Loucy (cell line): ENCODE measurements around the gene HIF1A.

Source experiments
- H2AFZ ChIP-seq: fragments of 200-600 bp; sonication (generic); 2 replicates; pipeline ENCODE4 v1.6.0; 2016; ENCODE audit warnings: antibody characterized with exemption, mild to moderate bottlenecking, low read length, moderate library complexity
- H3F3A ChIP-seq: fragments of 200-600 bp; 2 replicates; pipeline ENCODE4 v1.6.0; 2016; ENCODE audit warnings: antibody characterized with exemption, low read depth, mild to moderate bottlenecking
- H3K27me3 ChIP-seq: fragments of 200-600 bp; sonication (generic); 2 replicates; pipeline ENCODE4 v1.6.1; 2014; ENCODE audit warnings: low read length, mild to moderate bottlenecking; ENCODE audit not compliant: insufficient read depth, poor library complexity, severe bottlenecking
- H3K36me3 ChIP-seq: fragments of 200-600 bp; sonication (generic); 2 replicates; pipeline ENCODE4 v1.6.1; 2016; ENCODE audit warnings: low read length; ENCODE audit not compliant: insufficient read depth
- H3K4me1 ChIP-seq: fragments of 200-600 bp; sonication (generic); 2 replicates; pipeline ENCODE4 v1.5.1; 2014; ENCODE audit warnings: low read length, mild to moderate bottlenecking; ENCODE audit not compliant: insufficient read depth, poor library complexity, severe bottlenecking
- H3K4me2 ChIP-seq: fragments of 200-600 bp; sonication (generic); 2 replicates; pipeline ENCODE4 v1.6.0; 2014; ENCODE audit warnings: antibody characterized with exemption, low read length, low read depth, mild to moderate bottlenecking; ENCODE audit not compliant: poor library complexity, severe bottlenecking
- H3K4me3 ChIP-seq: fragments of 200-600 bp; sonication (generic); 2 replicates; pipeline ENCODE4 v1.5.1; 2014; ENCODE audit warnings: low read length, mild to moderate bottlenecking, mixed read lengths; ENCODE audit not compliant: poor library complexity, severe bottlenecking
- H3K79me2 ChIP-seq: fragments of 200-600 bp; sonication (generic); 2 replicates; pipeline ENCODE4 v1.6.1; 2014; ENCODE audit warnings: low read length; ENCODE audit not compliant: insufficient read depth
- H3K9ac ChIP-seq: fragments of 200-600 bp; sonication (generic); 2 replicates; pipeline ENCODE4 v1.6.0; 2014; ENCODE audit warnings: mild to moderate bottlenecking, low read depth, low read length, moderate library complexity; ENCODE audit not compliant: poor library complexity, severe bottlenecking
- H3K9me2 ChIP-seq: fragments of 200-600 bp; sonication (generic); replicated peaks from 2 replicates; pipeline ENCODE4 v1.6.1; 2016; ENCODE audit warnings: low read depth, low read length, mixed read lengths
- H3K9me3 ChIP-seq: fragments of 200-600 bp; sonication (generic); 2 replicates; pipeline ENCODE4 v1.6.1; 2014; ENCODE audit warnings: mild to moderate bottlenecking, antibody characterized with exemption, low read length, low read depth; ENCODE audit not compliant: insufficient read depth
- H4K20me1 ChIP-seq: fragments of 200-600 bp; sonication (generic); 2 replicates; pipeline ENCODE4 v1.6.0; 2014; ENCODE audit warnings: antibody characterized with exemption, low read length, mild to moderate bottlenecking; ENCODE audit not compliant: insufficient read depth, poor library complexity, severe bottlenecking
- EZH2phosphoT487 ChIP-seq: fragments of 200-600 bp; IDR thresholded peaks from 2 replicates; pipeline ENCODE4 v1.6.1; 2018; ENCODE audit warnings: antibody characterized with exemption, mild to moderate bottlenecking, moderate library complexity, borderline replicate concordance
- TF ChIP-seq, protein P1 (sequence below): fragments of 200-600 bp; sonication (generic); conservative IDR thresholded peaks from 2 replicates; pipeline ENCODE4 v1.5.1; 2014; ENCODE audit warnings: mild to moderate bottlenecking, antibody characterized with exemption, low read length

The HIF1A gene

GRCh38 chr14:61749264-61749663 lies 54.0 kb downstream of the HIF1A start:
- H3K79me2 ChIP-seq: peaks cover 65% of the 10 kb centered on the region; the same call in 1 of the 2 replicates
- H3K9me2 ChIP-seq: no peaks in the 10 kb centered on the region
- peaks cover 4% of the 10 kb centered on the region; the same call in 1 of the 2 replicates for H3F3A ChIP-seq
- H3K27me3 ChIP-seq: no peaks in the 10 kb centered on the region
- H3K9me3 ChIP-seq: no peaks in the 10 kb centered on the region
- TF ChIP-seq EZH2phosphoT487: no peak
- TF ChIP-seq, protein P1, sequence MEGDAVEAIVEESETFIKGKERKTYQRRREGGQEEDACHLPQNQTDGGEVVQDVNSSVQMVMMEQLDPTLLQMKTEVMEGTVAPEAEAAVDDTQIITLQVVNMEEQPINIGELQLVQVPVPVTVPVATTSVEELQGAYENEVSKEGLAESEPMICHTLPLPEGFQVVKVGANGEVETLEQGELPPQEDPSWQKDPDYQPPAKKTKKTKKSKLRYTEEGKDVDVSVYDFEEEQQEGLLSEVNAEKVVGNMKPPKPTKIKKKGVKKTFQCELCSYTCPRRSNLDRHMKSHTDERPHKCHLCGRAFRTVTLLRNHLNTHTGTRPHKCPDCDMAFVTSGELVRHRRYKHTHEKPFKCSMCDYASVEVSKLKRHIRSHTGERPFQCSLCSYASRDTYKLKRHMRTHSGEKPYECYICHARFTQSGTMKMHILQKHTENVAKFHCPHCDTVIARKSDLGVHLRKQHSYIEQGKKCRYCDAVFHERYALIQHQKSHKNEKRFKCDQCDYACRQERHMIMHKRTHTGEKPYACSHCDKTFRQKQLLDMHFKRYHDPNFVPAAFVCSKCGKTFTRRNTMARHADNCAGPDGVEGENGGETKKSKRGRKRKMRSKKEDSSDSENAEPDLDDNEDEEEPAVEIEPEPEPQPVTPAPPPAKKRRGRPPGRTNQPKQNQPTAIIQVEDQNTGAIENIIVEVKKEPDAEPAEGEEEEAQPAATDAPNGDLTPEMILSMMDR: no peak
- peaks cover 27% of the 10 kb centered on the region for H4K20me1 ChIP-seq
- H3K9ac ChIP-seq: peak overlapping the region; percentile 78
- peaks cover 31% of the 10 kb centered on the region for H3K4me1 ChIP-seq
- H3K4me3 ChIP-seq: peak overlapping the region; percentile 93
- H3K36me3 ChIP-seq: peaks cover 41% of the 10 kb centered on the region
- H2AFZ ChIP-seq: no peak overlapping the region
- H3K4me2 ChIP-seq: peak overlapping the region; percentile 90

- peak overlapping the region; percentile 93 for H3K4me3 ChIP-seq
- H3K9ac ChIP-seq: peak overlapping the region; percentile 78
- peak overlapping the region; percentile 90 for H3K4me2 ChIP-seq
- peaks cover 23% of the 10 kb centered on the region for H4K20me1 ChIP-seq
- peaks cover 59% of the 10 kb centered on the region; the same call in 1 of the 2 replicates for H3K79me2 ChIP-seq
- peaks cover 35% of the 10 kb centered on the region for H3K36me3 ChIP-seq
- no peaks in the 10 kb centered on the region for H3K9me3 ChIP-seq
- H2AFZ ChIP-seq: no peak overlapping the region
- H3K27me3 ChIP-seq: no peaks in the 10 kb centered on the region
- H3K9me2 ChIP-seq: no peaks in the 10 kb centered on the region
- TF ChIP-seq, protein P1: no peak
- no peak for TF ChIP-seq EZH2phosphoT487
- H3K4me1 ChIP-seq: peaks cover 31% of the 10 kb centered on the region
- H3F3A ChIP-seq: peaks cover 4% of the 10 kb centered on the region; the same call in 1 of the 2 replicates
These were observed 54.6 kb downstream of the HIF1A start for GRCh38 chr14:61749867-61750266.

DNA sequence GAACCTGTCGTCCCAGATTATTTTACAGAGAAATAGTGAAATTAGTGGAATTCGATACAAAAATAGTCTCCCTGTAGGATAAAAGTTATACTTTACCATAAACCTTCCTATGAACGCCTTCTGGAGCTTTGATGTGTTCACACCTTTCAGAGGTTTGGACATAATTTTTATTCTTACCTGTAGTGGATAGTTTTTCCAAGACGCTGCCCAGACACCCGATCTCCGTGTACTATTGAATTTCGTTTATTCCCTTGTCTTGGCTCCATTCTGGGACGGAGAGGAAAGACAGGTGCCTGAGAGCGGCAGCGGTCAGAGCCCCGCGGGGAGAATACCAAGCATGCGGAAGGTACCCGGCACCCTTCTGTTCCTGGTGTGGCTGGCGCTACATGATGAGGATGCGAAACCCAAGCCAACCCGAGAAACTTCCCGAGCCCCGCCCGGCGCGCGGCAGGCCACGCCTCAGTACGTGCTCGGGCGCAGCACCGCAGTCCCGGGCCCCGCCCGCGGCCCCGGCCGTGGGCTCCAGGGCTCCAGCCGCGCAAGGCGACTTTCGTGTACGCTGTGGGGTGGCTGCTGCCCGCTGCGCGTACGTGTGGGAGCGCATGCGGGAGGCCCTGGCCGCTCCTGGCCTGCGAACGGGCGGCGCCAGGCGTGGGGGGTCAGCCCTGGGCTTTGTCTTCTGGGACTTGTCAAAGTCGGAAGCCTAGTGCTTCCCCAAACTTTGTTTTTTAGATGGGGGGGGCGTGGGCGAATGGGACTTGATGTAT lies 55.6 kb downstream of the HIF1A start:
- Histone ChIP-seq H3K9me2 (no peaks in the 10 kb centered on the region), H3K4me3 (peak overlapping the region; percentile 93), H3K4me1 (peaks cover 31% of the 10 kb centered on the region), H3K36me3 (peaks cover 25% of the 10 kb centered on the region), H3K4me2 (peak overlapping the region; percentile 90), H2AFZ (peak overlapping the region; percentile 94), H3K79me2 (peaks cover 49% of the 10 kb centered on the region; the same call in 1 of the 2 replicates), H3F3A (peaks cover 4% of the 10 kb centered on the region; the same call in 1 of the 2 replicates), H4K20me1 (peaks cover 23% of the 10 kb centered on the region), H3K9me3 (no peaks in the 10 kb centered on the region), H3K27me3 (no peaks in the 10 kb centered on the region), H3K9ac (peak overlapping the region; percentile 78)
- TF ChIP-seq EZH2phosphoT487: no peak
- TF ChIP-seq, protein P1: no peak
